ENCODE data around the gene NUDT6.

GRCh38 chr4:122903766-122904288 lies 18.6 kb downstream of the NUDT6 start:
- TF ChIP-seq CTCF (IDR thresholded peaks at IDR 0.05; ENCODE audit: insufficient read depth, low read length, poor library complexity, severe bottlenecking), result no peak
- TF ChIP-seq EZH2phosphoT487 (conservative IDR thresholded peaks at IDR 0.05; ENCODE audit: low read length), result no peak
